GM18861 (cell line): ENCODE results near the gene IGFL1.
"Not testable (repeated sequence)": the region's sequence is repeated elsewhere in the genome, so short reads cannot be mapped to it uniquely, and the experiment has no call there.

Experiments used
- ATAC-seq: cut with Tn5 transposase; IDR thresholded peaks from one replicate; pipeline ENCODE4 v1.9.1; 2021; ENCODE audit not compliant: unreplicated experiment

IGFL1 gene

GRCh38 chr19:46264801-46265200, 35.3 kb downstream of the IGFL1 start:
- not testable (repeated sequence) for ATAC-seq

GRCh38 chr19:46265217-46265828, 35.8 kb downstream of the IGFL1 start:
- ATAC-seq, result no peak

- ATAC-seq, result no peak
Measured at GRCh38 chr19:46269101-46269500, 39.6 kb downstream of the IGFL1 start.

- no peak for ATAC-seq
Measured at GRCh38 chr19:46270521-46271256, 41.1 kb downstream of the IGFL1 start.

- no peak for ATAC-seq
Measured at GRCh38 chr19:46271481-46272197, 42.1 kb downstream of the IGFL1 start.

GRCh38 chr19:46273931-46274330, 44.4 kb downstream of the IGFL1 start:
- not testable (repeated sequence) for ATAC-seq

GRCh38 chr19:46279177-46279576, 49.6 kb downstream of the IGFL1 start:
- ATAC-seq, result no peak
